Activated naive CD4-positive, alpha-beta T cell treated with anti-CD3 and anti-CD28 coated beads, Interleukin-2, amount 10 ng/mL, durations not matched to agents 7 days and 5 days (primary cell): ENCODE data around the gene EPHA2.

ENCODE experiments used
- CTCF ChIA-PET: fragments of 350-600 bp; sonication (Branson Sonifier 250); formaldehyde crosslinking; loops from one replicate; lab custom pipeline; 2021; ENCODE audit warnings: antibody characterized with exemption; lab: Charles Lee
- DNase-seq: peaks from one replicate; pipeline ENCODE4 v3.0.0-alpha.2; 2020
- H3K27ac Mint-ChIP-seq: one replicate; pipeline ENCODE4 v1.8.0; 2021; ENCODE audit warnings: mild to moderate bottlenecking, moderate library complexity, mixed read lengths
- H3K27me3 Mint-ChIP-seq: one replicate; pipeline ENCODE4 v1.8.0; 2021; ENCODE audit warnings: mild to moderate bottlenecking, mixed read lengths
- H3K36me3 Mint-ChIP-seq: one replicate; pipeline ENCODE4 v1.8.0; 2021; ENCODE audit warnings: mixed read lengths
- H3K4me1 Mint-ChIP-seq: one replicate; pipeline ENCODE4 v1.8.0; 2021; ENCODE audit warnings: mixed read lengths
- H3K4me3 Mint-ChIP-seq: one replicate; pipeline ENCODE4 v1.8.0; 2021; ENCODE audit warnings: mild to moderate bottlenecking, moderate library complexity, mixed read lengths
- H3K9me3 Mint-ChIP-seq: one replicate; pipeline ENCODE4 v1.8.0; 2021; ENCODE audit warnings: mixed read lengths

The EPHA2 gene

DNA sequence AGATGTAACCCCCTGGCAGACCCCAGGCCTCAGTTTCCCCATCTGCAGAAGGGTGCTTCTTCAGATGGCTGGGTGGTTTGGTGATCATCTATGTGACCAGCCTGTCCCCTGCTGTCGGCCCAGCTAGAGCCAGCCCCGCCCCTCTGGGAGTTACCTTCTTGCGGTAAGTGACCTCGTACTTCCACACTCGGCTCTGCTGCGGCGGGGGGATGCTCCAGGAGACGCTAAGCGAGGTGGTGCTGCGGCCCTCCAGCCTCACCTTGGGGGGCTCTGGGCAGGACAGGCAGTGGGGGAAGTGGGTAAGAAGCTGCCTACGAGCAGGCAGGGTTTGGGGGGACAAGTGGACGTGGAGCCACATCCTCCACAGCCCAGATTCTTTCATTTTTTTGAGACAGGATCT is 20.4 kb downstream of the EPHA2 start:
- peaks cover 10% of the 10 kb centered on the region for H3K27me3 Mint-ChIP-seq
- no peak overlapping the region for H3K4me3 Mint-ChIP-seq
- H3K36me3 Mint-ChIP-seq, result no peaks in the 10 kb centered on the region
- H3K27ac Mint-ChIP-seq, result no peak overlapping the region
- CTCF ChIA-PET, result no interaction called here
- no peak for DNase-seq
- H3K4me1 Mint-ChIP-seq, result no peaks in the 10 kb centered on the region
- no peaks in the 10 kb centered on the region for H3K9me3 Mint-ChIP-seq

DNA sequence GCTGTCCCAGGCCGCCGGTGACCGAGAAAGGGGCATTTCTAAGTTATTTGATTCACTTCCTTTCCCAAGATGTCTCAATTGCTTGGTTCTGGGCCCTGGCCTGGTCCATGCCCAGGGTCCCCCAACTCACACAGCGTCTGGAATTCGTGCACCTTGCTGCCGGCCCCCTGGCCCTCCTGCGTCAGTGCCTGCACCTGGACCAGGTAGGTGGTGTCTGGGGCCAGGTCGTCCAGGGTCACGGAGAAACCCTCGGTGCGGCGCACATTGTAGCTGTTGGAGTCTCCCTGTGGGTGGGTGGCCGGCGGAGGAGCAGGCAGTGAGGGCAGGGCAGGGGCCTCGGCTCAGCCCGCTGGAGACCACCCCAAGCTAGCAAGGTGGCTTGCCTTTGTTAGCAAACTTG is 21.0 kb downstream of the EPHA2 start:
- CTCF ChIA-PET, result interaction anchor here (1.2 kb wide), 1 partner anchor 53 kb away, joined by 3 read pairs; no protein-coding TSS in a partner anchor

DNA sequence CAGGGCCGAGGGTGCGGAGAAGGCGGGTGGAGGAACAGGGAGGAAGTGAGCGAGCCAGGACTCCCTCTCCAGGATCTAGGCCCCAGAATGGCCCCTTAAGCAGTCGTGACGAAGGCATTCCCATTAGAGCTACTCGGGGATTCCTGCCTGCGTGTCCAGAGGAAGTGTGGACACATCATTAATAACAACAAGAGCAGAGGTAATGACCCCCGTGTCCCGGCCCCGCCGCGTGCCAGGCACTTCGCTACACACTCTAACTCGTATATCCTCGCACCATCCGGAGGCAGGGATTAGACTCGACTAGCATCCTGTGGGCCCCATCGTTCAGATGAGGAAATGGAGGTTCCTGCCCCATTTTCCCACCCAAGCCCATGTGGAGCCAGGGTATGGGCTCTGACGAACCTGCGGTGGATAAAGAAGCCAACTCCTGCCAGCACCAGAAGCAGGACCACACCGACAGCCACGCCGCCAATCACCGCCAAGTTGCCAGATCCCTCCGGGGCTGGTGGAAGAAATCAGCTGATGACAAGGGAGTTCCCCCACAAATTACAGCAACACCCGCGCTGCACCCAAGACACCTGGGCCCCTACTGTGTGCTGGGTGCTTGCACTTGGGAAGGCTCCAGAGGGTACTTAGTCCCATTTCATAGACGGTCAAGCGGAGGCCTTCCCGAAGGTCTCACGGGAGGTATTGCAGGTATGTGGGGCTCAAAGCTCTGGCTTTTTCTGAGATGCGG is 21.6 kb downstream of the EPHA2 start:
- H3K27ac Mint-ChIP-seq, result no peak overlapping the region
- CTCF ChIA-PET, result interaction anchor here (1.2 kb wide), 1 partner anchor 52 kb away, joined by 3 read pairs; no protein-coding TSS in a partner anchor
- no peaks in the 10 kb centered on the region for H3K9me3 Mint-ChIP-seq
- no peak for DNase-seq
- H3K36me3 Mint-ChIP-seq, result no peaks in the 10 kb centered on the region
- peaks cover under 1% of the 10 kb centered on the region for H3K27me3 Mint-ChIP-seq
- no peaks in the 10 kb centered on the region for H3K4me1 Mint-ChIP-seq
- no peak overlapping the region for H3K4me3 Mint-ChIP-seq

More for the DNA sequence above, 21.0 kb downstream of the EPHA2 start:
- H3K9me3 Mint-ChIP-seq, result no peaks in the 10 kb centered on the region
- H3K27me3 Mint-ChIP-seq, result peaks cover 7% of the 10 kb centered on the region
- no peak overlapping the region for H3K4me3 Mint-ChIP-seq
- H3K4me1 Mint-ChIP-seq, result no peaks in the 10 kb centered on the region
- no peak for DNase-seq
- no peaks in the 10 kb centered on the region for H3K36me3 Mint-ChIP-seq
- H3K27ac Mint-ChIP-seq, result no peak overlapping the region

DNA sequence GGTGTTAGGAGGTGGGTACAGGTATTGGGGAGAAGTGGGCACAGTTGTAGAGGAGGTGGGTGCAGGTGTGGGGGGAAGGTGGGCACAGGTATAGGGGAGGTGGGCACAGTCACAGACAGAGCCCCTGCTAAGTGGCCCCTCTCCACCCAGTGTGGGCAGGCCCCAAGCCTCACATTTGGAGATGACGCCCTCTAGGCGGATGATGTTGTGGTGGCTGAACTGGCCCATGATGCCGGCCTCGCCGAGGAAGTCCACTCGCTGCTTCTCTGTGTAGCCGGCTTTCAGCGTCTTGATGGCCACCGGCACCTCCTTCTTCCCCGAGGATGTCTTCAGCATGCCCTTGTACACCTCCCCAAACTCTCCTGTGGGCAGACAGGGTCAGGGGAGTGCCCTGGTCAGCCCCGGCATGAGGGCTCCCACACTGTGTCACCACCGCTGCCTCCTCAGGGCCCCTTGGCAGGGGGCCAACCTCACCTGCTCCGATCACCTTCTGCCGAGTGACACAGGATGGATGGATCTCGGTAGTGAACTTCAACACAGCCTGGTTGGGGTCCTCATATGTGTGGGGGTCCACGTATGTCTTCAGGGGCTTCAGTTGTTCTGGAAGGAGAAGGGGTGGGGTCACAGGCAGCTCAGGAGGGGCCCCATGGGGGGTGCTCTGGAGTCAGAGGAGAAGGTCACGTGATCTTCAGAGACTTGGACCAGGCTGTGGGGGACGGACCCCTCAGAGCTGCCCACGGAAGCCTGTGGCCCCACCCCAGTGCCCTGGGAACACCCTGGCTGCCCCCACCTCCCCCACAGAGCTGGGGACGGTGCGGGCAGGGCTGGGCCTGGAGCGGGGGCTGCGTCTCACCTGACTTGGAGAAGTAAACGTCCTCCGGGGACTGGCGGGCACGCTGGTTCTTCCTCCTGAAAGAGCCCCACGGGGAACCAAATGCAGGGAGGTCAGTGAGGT is 22.6 kb downstream of the EPHA2 start:
- no peak for DNase-seq
- H3K4me3 Mint-ChIP-seq, result no peak overlapping the region
- H3K27ac Mint-ChIP-seq, result no peak overlapping the region
- H3K27me3 Mint-ChIP-seq, result peaks cover 5% of the 10 kb centered on the region
- no peaks in the 10 kb centered on the region for H3K4me1 Mint-ChIP-seq
- no peaks in the 10 kb centered on the region for H3K36me3 Mint-ChIP-seq
- H3K9me3 Mint-ChIP-seq, result no peaks in the 10 kb centered on the region
- CTCF ChIA-PET, result no interaction called here

DNA sequence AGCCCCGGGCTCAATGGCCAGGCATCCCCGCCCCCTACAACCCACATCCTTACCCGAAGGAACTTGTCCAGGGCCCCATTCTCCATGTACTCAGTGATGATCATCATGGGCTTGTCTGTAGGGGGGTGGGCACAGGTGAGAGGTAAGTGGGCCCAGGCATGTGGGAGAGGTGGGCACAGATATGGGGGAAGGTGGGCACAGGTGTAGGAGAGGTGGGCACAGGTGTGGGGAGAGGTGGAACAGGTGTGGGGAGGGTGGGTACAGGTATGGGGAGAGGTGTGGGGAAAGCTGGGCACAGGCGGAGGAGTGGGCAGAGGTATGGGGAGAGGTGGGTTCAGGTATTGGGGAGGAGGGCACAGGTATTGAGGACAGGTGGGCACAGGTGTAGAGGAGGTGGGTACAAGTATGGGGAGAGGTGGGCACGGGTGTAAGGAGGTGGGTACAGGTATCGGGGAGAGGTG is 23.5 kb downstream of the EPHA2 start:
- Mint-ChIP-seq H3K27ac (no peak overlapping the region), H3K4me3 (no peak overlapping the region), H3K36me3 (no peaks in the 10 kb centered on the region), H3K27me3 (peaks cover 12% of the 10 kb centered on the region), H3K4me1 (no peaks in the 10 kb centered on the region), H3K9me3 (no peaks in the 10 kb centered on the region)
- CTCF ChIA-PET, result no interaction called here
- DNase-seq, result no peak

DNA sequence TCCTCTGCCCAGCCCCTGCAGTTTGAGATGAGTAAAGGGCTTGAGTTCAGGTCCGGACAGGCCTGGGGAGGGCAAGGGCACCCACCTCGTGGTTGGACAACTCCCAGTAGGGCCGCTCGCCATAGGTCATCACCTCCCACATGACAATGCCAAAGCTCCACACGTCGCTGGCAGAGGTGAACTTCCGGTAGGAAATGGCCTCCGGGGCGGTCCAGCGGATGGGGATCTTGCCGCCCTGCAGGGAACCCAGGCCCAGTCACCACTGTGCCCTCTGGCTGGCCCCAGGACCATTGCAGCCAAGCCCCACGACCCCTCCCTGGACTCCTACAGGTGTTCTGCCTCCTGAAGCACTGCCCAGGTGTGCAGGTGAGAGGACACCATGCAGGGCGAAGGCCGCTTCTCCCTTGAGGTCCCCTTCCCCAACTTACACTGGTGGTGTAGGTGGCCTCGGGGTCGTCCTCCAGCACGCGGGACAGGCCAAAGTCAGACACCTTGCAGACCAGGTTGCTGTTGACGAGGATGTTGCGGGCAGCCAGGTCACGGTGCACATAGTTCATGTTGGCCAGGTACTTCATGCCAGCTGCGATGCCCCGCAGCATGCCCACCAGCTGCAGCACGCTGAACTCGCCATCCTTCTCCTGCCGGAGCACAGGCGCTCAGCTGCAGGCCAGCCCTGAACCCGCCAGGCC is 24.1 kb downstream of the EPHA2 start:
- H3K4me1 Mint-ChIP-seq, result no peaks in the 10 kb centered on the region
- H3K27me3 Mint-ChIP-seq, result peaks cover 12% of the 10 kb centered on the region
- H3K36me3 Mint-ChIP-seq, result no peaks in the 10 kb centered on the region
- H3K4me3 Mint-ChIP-seq, result no peak overlapping the region
- no peak overlapping the region for H3K27ac Mint-ChIP-seq
- no peaks in the 10 kb centered on the region for H3K9me3 Mint-ChIP-seq
- no peak for DNase-seq
- CTCF ChIA-PET, result no interaction called here

DNA sequence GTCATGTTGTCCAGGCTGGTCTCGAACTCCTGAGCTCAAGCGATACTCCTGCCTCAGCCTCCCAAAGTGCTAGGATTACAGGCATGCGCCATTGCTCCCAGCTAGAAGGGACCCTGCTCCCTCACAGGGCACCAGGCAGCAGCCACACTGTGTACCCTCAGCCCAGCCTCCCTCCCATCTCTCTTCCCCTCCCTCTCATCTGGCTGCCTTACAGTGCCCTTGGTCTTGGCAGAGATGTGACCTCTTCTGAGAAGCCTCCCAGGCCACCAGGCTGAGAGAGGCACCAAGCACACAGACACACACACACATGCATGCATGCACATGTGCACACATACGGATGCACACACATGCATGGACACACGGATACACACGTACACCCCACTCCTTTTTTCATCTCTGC is 25.0 kb downstream of the EPHA2 start:
- Mint-ChIP-seq H3K9me3 (no peaks in the 10 kb centered on the region), H3K27me3 (peaks cover 16% of the 10 kb centered on the region), H3K4me1 (no peaks in the 10 kb centered on the region), H3K27ac (no peak overlapping the region), H3K36me3 (no peaks in the 10 kb centered on the region), H3K4me3 (no peak overlapping the region)
- CTCF ChIA-PET, result no interaction called here
- no peak for DNase-seq

DNA sequence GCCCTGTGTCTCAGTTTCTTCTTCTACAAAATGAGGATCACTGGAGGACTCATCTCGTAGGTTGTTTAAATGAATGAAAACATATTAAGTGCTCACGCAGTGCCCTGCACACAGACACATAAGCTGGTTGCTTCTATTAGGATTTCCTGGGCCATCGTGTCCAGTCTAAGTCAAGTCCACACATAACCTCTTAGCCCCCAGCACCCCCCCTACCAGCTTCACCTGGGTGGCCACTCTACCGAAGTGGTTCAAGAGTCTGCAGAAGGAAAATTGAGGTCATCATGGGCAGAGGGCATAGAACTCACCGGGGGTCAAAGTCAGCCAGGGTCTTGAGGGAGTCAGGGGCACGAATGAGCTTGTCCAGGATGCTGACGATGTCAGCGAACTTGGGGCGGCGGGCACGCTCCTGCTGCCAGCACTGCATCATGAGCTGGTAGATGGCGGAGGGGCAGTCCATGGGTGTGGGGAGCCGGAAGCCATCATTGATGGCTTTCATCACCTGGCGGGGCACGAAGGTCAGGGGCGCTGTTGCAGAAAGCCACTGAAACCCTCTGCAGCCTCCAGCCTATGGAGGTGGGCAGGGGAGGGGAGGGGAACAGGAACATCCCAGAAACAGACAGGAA is 25.8 kb downstream of the EPHA2 start:
- no peaks in the 10 kb centered on the region for H3K4me1 Mint-ChIP-seq
- CTCF ChIA-PET, result interaction anchor here (1.0 kb wide), 1 partner anchor 49 kb away, joined by 3 read pairs; no protein-coding TSS in a partner anchor

DNA sequence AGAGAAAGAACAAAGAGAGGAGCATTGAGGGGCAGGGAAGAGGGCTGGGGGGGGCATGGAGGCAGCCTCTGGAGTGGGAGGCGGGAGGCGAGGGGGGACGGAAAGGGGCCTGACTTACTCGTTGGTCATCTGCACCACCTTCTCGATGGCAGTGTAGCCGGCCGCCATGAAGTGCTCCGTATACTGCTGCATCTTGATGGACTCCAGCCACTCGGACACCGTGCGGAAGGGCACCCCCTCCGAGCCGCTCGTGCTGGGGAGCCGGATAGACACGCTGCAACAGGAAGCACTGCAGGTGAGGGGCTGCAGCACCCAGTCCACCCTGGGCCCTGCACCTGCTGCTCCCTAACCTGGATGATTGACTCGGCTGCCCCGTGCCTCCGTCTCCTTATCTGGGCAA is 26.6 kb downstream of the EPHA2 start:
- Mint-ChIP-seq H3K27ac (no peak overlapping the region), H3K9me3 (no peaks in the 10 kb centered on the region), H3K4me3 (no peak overlapping the region), H3K27me3 (peaks cover 20% of the 10 kb centered on the region), H3K4me1 (no peaks in the 10 kb centered on the region), H3K36me3 (no peaks in the 10 kb centered on the region)
- no peak for DNase-seq
- CTCF ChIA-PET, result no interaction called here

More for the DNA sequence above, 25.8 kb downstream of the EPHA2 start:
- Mint-ChIP-seq H3K27me3 (peaks cover 16% of the 10 kb centered on the region), H3K27ac (no peak overlapping the region), H3K36me3 (no peaks in the 10 kb centered on the region), H3K9me3 (no peaks in the 10 kb centered on the region), H3K4me3 (no peak overlapping the region)
- no peak for DNase-seq

DNA sequence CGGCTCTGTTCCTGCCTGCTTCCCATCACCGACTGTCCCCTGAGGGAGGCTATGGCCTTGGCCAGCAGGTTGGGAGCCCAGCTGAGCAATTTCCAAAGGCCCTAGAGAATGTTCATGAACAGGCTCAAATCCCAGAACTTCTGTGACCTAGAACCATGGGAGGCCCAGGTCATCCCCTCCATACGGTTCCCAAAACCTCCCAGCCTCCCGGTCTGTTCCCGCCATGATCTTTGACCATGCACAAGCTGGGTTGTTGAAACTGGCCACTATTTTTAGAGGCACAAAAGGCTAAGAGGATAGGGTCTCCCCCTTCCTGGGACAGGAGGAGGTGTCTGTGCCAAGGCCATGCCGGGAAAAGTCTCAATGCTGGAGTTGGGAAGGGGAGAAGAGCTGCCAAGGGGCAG is 27.5 kb downstream of the EPHA2 start:
- peaks cover 20% of the 10 kb centered on the region for H3K27me3 Mint-ChIP-seq
- no peak overlapping the region for H3K27ac Mint-ChIP-seq
- no peaks in the 10 kb centered on the region for H3K36me3 Mint-ChIP-seq
- no peaks in the 10 kb centered on the region for H3K4me1 Mint-ChIP-seq
- no peak for DNase-seq
- H3K4me3 Mint-ChIP-seq, result no peak overlapping the region
- CTCF ChIA-PET, result no interaction called here
- H3K9me3 Mint-ChIP-seq, result no peaks in the 10 kb centered on the region

DNA sequence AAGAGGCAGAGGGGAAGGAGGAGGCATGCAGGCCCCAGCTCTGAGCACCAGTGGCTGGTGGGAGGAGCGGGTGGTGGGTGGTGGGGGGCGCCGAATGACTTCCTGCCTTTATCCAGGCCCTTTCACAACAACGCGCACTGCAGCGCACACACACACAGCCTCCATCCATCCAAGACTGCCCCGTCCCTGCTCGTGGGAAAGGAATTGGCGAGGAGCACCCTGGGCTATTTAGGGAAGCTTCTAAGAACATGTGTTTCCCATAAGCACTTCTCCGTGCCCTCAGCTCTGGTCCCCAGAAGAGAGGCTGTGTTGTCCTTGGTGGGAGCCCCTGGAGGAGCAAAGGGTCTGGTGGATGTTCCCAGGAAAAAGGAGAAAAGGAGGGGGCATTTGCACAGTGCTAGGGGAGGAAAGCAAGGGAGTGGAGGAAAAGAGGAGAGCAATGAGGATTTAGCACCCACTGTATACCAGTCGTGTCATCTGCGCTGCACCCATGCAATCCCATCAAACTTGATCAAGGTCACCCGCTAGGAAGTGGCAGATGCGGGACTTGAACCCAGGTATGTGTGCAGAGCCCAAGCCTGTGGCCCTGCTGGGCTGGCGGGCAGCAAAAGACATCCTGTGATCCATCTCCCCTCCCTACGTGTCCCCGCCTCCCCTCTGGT is 28.1 kb downstream of the EPHA2 start:
- Mint-ChIP-seq H3K36me3 (no peaks in the 10 kb centered on the region), H3K27ac (no peak overlapping the region), H3K4me1 (no peaks in the 10 kb centered on the region), H3K9me3 (no peaks in the 10 kb centered on the region), H3K27me3 (peaks cover 20% of the 10 kb centered on the region), H3K4me3 (no peak overlapping the region)
- CTCF ChIA-PET, result no interaction called here
- DNase-seq, result no peak

DNA sequence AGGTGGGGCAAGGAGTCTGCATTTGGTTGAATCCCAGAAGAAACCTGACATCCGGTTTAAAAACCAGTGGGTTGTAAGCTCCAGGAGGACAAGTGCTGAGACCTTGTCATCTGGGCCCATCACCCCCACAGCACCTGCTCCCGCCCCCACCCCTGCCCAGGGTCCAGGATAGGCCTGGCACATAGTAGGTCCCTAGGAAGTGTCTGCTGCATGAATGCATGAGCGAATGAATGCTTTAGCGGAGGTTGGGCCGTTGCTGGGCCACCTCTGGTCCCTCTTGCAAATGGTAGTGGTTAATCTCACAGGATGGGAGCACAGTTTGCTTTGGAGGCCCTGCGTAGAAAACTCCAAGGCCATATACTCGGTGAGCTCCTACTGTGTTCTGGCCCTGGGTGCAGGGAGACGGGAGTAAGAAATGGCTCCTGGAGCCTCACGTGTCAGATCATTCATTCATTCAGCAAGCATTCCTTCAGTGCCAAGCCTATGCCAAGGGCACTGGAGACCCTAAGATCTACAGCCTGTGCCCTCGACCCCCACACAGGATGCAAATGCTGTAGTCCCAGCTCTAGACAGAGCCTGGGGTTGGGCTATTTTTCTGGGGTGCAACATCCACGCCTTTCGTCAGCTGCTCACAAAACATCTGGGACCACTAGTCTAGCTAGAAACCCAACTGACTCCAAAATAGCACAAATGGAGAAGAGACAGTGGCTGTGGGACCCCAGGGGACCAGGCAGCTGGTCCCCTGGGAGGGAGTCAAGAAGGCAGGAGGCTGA is 28.9 kb downstream of the EPHA2 start:
- Mint-ChIP-seq H3K4me3 (no peak overlapping the region), H3K27me3 (peaks cover 20% of the 10 kb centered on the region), H3K36me3 (no peaks in the 10 kb centered on the region), H3K9me3 (no peaks in the 10 kb centered on the region), H3K4me1 (no peaks in the 10 kb centered on the region), H3K27ac (no peak overlapping the region)
- CTCF ChIA-PET, result no interaction called here
- no peak for DNase-seq

DNA sequence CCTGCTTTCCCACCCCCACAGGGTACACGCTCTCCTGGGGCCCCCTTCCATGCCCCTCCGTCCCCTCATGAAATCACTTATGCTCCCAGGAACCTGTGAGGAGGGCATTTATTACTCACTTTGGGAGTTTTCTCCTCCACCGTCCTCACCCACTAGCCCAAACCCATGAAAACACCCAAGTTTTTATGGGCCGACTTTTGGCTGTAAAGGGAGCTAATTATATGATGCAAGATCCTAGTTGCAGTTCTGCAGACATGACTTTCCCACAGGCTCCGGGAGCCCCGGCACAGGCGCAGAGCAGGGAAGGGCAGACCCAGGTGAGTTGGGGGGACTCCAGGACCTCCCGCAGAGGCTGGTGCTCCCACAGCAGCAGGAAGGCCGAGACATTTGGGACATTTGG is 29.7 kb downstream of the EPHA2 start:
- Mint-ChIP-seq H3K27me3 (peaks cover 20% of the 10 kb centered on the region), H3K4me3 (no peak overlapping the region), H3K9me3 (no peaks in the 10 kb centered on the region), H3K27ac (no peak overlapping the region), H3K4me1 (no peaks in the 10 kb centered on the region), H3K36me3 (no peaks in the 10 kb centered on the region)
- DNase-seq, result no peak
- CTCF ChIA-PET, result interaction anchor here (1.3 kb wide), 1 partner anchor 44 kb away, joined by 4 read pairs; no protein-coding TSS in a partner anchor
